HepG2 (cell line): ENCODE data around the gene ARHGDIA. TPM values are rescaled to one million over a fixed set of nuclear protein-coding genes. Genes with fewer than 3 reads are reported as not detected.
A peak's percentile ranks its signal among the peaks of the same experiment; 100 is the strongest.

Experiments
- ATRX ChIP-seq: sonication (generic); formaldehyde crosslinking; IDR thresholded peaks from 2 replicates; pipeline ENCODE4 v1.4.0; 2020; ENCODE audit warnings: missing genetic modification reagents, borderline replicate concordance
- ETV6 ChIP-seq: sonication (generic); formaldehyde crosslinking; conservative IDR thresholded peaks from 2 replicates; pipeline ENCODE4 v1.4.0; 2020; ENCODE audit warnings: missing genetic modification reagents
- HDAC1 ChIP-seq: sonication (generic); formaldehyde crosslinking; IDR thresholded peaks from 2 replicates; pipeline ENCODE4 v1.5.1; 2020; ENCODE audit warnings: mild to moderate bottlenecking, missing genetic modification reagents
- HNF4G ChIP-seq, 2 experiments: sonication (generic) in 1 of 2; formaldehyde crosslinking in 1 of 2; IDR thresholded peaks; 2 replicates each; pipeline versions ENCODE4 v1.4.0 to v1.6.1; 2011 to 2020; ENCODE audit warnings: borderline replicate concordance in 2 of 2, low read depth in 2 of 2, mild to moderate bottlenecking in 2 of 2, low read length in 1 of 2, missing genetic modification reagents in 1 of 2, moderate library complexity in 1 of 2
- KAT7 ChIP-seq: IDR thresholded peaks from 2 replicates; pipeline ENCODE4 v1.6.1; 2018; ENCODE audit warnings: borderline replicate concordance, missing compliant biosample characterization
- NRL ChIP-seq: sonication (generic); formaldehyde crosslinking; IDR thresholded peaks from 2 replicates; pipeline ENCODE4 v1.5.0; 2020; ENCODE audit warnings: missing genetic modification reagents, mild to moderate bottlenecking, moderate library complexity, borderline replicate concordance
- REPIN1 ChIP-seq: sonication (generic); formaldehyde crosslinking; IDR thresholded peaks from 2 replicates; pipeline ENCODE4 v1.8.0; 2022; ENCODE audit warnings: missing genetic modification reagents, low read depth, mild to moderate bottlenecking, borderline replicate concordance
- SAP130 ChIP-seq: IDR thresholded peaks from 2 replicates; pipeline ENCODE4 v1.6.1; 2016; ENCODE audit warnings: low read depth
- SNRNP70 ChIP-seq: fragments of 200-400 bp; formaldehyde crosslinking; IDR thresholded peaks from 2 replicates; pipeline ENCODE4 v1.6.1; 2017; ENCODE audit warnings: mild to moderate bottlenecking, low read depth, low read length, moderate library complexity
- SRSF1 ChIP-seq: fragments of 200-400 bp; formaldehyde crosslinking; optimal IDR thresholded peaks from 2 replicates; pipeline ENCODE3; 2017; ENCODE audit warnings: mild to moderate bottlenecking, low read depth, low read length, moderate library complexity
- TCF7L2 ChIP-seq: IDR thresholded peaks from 2 replicates; pipeline ENCODE4 v1.6.1; 2011; ENCODE audit warnings: mild to moderate bottlenecking, low read depth, low read length, moderate library complexity
- TEAD2 ChIP-seq: sonication (generic); formaldehyde crosslinking; IDR thresholded peaks from 2 replicates; pipeline ENCODE4 v1.9.0; 2021; ENCODE audit warnings: missing genetic modification reagents
- ZNF260 ChIP-seq: sonication (generic); formaldehyde crosslinking; IDR thresholded peaks from 2 replicates; pipeline ENCODE4 v1.4.0; 2020; ENCODE audit warnings: missing genetic modification reagents, low read depth, mild to moderate bottlenecking, borderline replicate concordance
- ZNF441 ChIP-seq: sonication (generic); formaldehyde crosslinking; IDR thresholded peaks from 2 replicates; pipeline ENCODE4 v1.7.0; 2021; ENCODE audit warnings: missing genetic modification reagents, borderline replicate concordance
- ZNF558 ChIP-seq: sonication (generic); formaldehyde crosslinking; IDR thresholded peaks from 2 replicates; pipeline ENCODE4 v1.9.0; 2022; ENCODE audit warnings: mild to moderate bottlenecking, missing genetic modification reagents, borderline replicate concordance
- ZNF605 ChIP-seq: sonication (generic); formaldehyde crosslinking; IDR thresholded peaks from 2 replicates; pipeline ENCODE4 v1.8.0; 2022; ENCODE audit warnings: mild to moderate bottlenecking, missing genetic modification reagents
- ZNF816 ChIP-seq: sonication (generic); formaldehyde crosslinking; IDR thresholded peaks from 2 replicates; pipeline ENCODE4 v1.8.0; 2022; ENCODE audit warnings: missing genetic modification reagents, mild to moderate bottlenecking, borderline replicate concordance
- polyA plus RNA-seq, 8 experiments: library from polyadenylated mRNA; depleted of rRNA in 3 of 8; stranded (reverse) in 7 of 8; unstranded in 1 of 8; fragments of >200 nt; fragmentation: Illumina TruSeq in 4 of 8; extraction: Trizol in 4 of 8; gene quantifications; 2 replicates each; pipeline versions ENCODE4 v1.2.1 to v1.2.3, GENCODE V29; 2011 to 2016; ENCODE audit warnings: low read depth in 4 of 8, missing spikeins in 1 of 8, mixed read lengths in 1 of 8; ENCODE audit not compliant: insufficient read depth in 1 of 8
- total RNA-seq, 5 experiments: library from RNA; depleted of rRNA; stranded (reverse); fragments of >200 nt; fragmentation: Illumina TruSeq; extraction: Trizol; gene quantifications; 2 replicates each; pipeline ENCODE4 v1.2.3, GENCODE V29; 2016; ENCODE audit warnings: low read depth in 1 of 5
- TF ChIP-seq, protein P1 (sequence below): sonication (generic); formaldehyde crosslinking; IDR thresholded peaks from 2 replicates; pipeline ENCODE4 v1.4.0; 2020; ENCODE audit warnings: mild to moderate bottlenecking, low read depth, missing genetic modification reagents
- TF ChIP-seq, protein P2 (sequence below): sonication (generic); formaldehyde crosslinking; IDR thresholded peaks from 2 replicates; pipeline ENCODE4 v1.4.0; 2020; ENCODE audit warnings: missing genetic modification reagents
- TF ChIP-seq, protein P3 (sequence below): IDR thresholded peaks from 2 replicates; pipeline ENCODE4 v1.6.1; 2012; ENCODE audit warnings: low read depth, low read length, improper control_type of control experiment
- TF ChIP-seq, protein P4 (sequence below): sonication (generic); formaldehyde crosslinking; IDR thresholded peaks from 2 replicates; pipeline ENCODE4 v1.4.0; 2020; ENCODE audit warnings: mild to moderate bottlenecking, missing genetic modification reagents

The ARHGDIA gene
- total and polyA plus RNA-seq, 2 of the 13 experiments (the other 11 are each of a cell fraction or from before 2014, with no cell fraction given): 40.0 to 64.0 TPM

- TF ChIP-seq KAT7 (CRISPR knock-in tag): peak; percentile 44; the same call in 1 of the 2 replicates
- TF ChIP-seq REPIN1 (CRISPR knock-in tag): no peak
- TF ChIP-seq ZNF558: peak; percentile 49; the same call in 1 of the 2 replicates
- TF ChIP-seq SRSF1: no peak
- 0 out of 2 replicates have a peak, but pooled peaks have one; percentile 69 for TF ChIP-seq TEAD2 (CRISPR knock-in tag)
- TF ChIP-seq HDAC1 (CRISPR knock-in tag): peak; percentile 60; the same call in 1 of the 2 replicates
- 0 out of 2 replicates have a peak, but pooled peaks have one; percentile 1 for TF ChIP-seq NRL (CRISPR knock-in tag)
- TF ChIP-seq, protein P1, sequence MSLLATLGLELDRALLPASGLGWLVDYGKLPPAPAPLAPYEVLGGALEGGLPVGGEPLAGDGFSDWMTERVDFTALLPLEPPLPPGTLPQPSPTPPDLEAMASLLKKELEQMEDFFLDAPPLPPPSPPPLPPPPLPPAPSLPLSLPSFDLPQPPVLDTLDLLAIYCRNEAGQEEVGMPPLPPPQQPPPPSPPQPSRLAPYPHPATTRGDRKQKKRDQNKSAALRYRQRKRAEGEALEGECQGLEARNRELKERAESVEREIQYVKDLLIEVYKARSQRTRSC: peak; percentile 78; the same call in 1 of the 2 replicates
- TF ChIP-seq, protein P2, sequence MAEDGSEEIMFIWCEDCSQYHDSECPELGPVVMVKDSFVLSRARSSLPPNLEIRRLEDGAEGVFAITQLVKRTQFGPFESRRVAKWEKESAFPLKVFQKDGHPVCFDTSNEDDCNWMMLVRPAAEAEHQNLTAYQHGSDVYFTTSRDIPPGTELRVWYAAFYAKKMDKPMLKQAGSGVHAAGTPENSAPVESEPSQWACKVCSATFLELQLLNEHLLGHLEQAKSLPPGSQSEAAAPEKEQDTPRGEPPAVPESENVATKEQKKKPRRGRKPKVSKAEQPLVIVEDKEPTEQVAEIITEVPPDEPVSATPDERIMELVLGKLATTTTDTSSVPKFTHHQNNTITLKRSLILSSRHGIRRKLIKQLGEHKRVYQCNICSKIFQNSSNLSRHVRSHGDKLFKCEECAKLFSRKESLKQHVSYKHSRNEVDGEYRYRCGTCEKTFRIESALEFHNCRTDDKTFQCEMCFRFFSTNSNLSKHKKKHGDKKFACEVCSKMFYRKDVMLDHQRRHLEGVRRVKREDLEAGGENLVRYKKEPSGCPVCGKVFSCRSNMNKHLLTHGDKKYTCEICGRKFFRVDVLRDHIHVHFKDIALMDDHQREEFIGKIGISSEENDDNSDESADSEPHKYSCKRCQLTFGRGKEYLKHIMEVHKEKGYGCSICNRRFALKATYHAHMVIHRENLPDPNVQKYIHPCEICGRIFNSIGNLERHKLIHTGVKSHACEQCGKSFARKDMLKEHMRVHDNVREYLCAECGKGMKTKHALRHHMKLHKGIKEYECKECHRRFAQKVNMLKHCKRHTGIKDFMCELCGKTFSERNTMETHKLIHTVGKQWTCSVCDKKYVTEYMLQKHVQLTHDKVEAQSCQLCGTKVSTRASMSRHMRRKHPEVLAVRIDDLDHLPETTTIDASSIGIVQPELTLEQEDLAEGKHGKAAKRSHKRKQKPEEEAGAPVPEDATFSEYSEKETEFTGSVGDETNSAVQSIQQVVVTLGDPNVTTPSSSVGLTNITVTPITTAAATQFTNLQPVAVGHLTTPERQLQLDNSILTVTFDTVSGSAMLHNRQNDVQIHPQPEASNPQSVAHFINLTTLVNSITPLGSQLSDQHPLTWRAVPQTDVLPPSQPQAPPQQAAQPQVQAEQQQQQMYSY (CRISPR knock-in tag): no peak
- TF ChIP-seq TCF7L2: no peak
- peak; percentile 81; the same call in 1 of the 2 replicates for TF ChIP-seq ETV6 (CRISPR knock-in tag)
- TF ChIP-seq ZNF441: peak; percentile 74; the same call in 1 of the 2 replicates
- TF ChIP-seq HNF4G (IDR thresholded peaks at IDR 0.05; ENCODE audit: borderline replicate concordance, low read depth, low read length): peak; percentile 7; the same call in 1 of the 2 replicates
- no peak; the same call in 1 of the 2 replicates for TF ChIP-seq HNF4G (CRISPR knock-in tag; IDR thresholded peaks at IDR 0.05; ENCODE audit: borderline replicate concordance, low read depth)
- TF ChIP-seq ZNF260 (CRISPR knock-in tag): no peak
- TF ChIP-seq ZNF605 (CRISPR knock-in tag): no peak
- no peak for TF ChIP-seq ATRX (CRISPR knock-in tag)
- no peak for TF ChIP-seq SNRNP70
- TF ChIP-seq, protein P3, sequence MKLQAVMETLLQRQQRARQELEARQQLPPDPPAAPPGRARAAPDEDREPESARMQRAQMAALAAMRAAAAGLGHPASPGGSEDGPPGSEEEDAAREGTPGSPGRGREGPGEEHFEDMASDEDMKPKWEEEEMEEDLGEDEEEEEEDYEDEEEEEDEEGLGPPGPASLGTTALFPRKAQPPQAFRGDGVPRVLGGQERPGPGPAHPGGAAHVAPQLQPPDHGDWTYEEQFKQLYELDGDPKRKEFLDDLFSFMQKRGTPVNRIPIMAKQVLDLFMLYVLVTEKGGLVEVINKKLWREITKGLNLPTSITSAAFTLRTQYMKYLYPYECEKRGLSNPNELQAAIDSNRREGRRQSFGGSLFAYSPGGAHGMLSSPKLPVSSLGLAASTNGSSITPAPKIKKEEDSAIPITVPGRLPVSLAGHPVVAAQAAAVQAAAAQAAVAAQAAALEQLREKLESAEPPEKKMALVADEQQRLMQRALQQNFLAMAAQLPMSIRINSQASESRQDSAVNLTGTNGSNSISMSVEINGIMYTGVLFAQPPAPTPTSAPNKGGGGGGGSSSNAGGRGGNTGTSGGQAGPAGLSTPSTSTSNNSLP: no peak
- peak; percentile 61 for TF ChIP-seq SAP130 (CRISPR knock-in tag)
- TF ChIP-seq, protein P4, sequence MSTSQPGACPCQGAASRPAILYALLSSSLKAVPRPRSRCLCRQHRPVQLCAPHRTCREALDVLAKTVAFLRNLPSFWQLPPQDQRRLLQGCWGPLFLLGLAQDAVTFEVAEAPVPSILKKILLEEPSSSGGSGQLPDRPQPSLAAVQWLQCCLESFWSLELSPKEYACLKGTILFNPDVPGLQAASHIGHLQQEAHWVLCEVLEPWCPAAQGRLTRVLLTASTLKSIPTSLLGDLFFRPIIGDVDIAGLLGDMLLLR: 0 out of 2 replicates have a peak, but pooled peaks have one; percentile 56
- peak; percentile 95; the same call in 1 of the 2 replicates for TF ChIP-seq ZNF816
Observed at GRCh38 chr17:81859906-81860755, 11.0 kb downstream of the ARHGDIA start, which contains the start of gene P4HB (continued).
